Nephron (organoid): ENCODE measurements around the gene SMAD6.

Source experiments
- H3K27ac Mint-ChIP-seq, 3 experiments: 2 replicates each; pipeline ENCODE4 v1.8.0; 2020; ENCODE audit warnings: mixed read lengths in 3 of 3, mild to moderate bottlenecking in 2 of 3, moderate library complexity in 1 of 3
- H3K27me3 Mint-ChIP-seq: 2 replicates; pipeline ENCODE4 v1.8.0; 2021; ENCODE audit warnings: low read depth, mild to moderate bottlenecking, moderate library complexity, mixed read lengths
- H3K36me3 Mint-ChIP-seq: 2 replicates; pipeline ENCODE4 v1.8.0; 2020; ENCODE audit warnings: low read depth, mixed read lengths
- H3K4me1 Mint-ChIP-seq: 2 replicates; pipeline ENCODE4 v1.8.0; 2020; ENCODE audit warnings: mixed read lengths
- H3K4me3 Mint-ChIP-seq, 3 experiments: 2 replicates each; pipeline ENCODE4 v1.8.0; 2020; ENCODE audit warnings: mild to moderate bottlenecking in 3 of 3, mixed read lengths in 3 of 3, moderate library complexity in 2 of 3
- H3K9me3 Mint-ChIP-seq: 2 replicates; pipeline ENCODE4 v1.8.0; 2020; ENCODE audit warnings: mixed read lengths
- CTCF ChIP-seq, 3 experiments: fragments of 200-600 bp; sonication (generic); IDR thresholded peaks; one replicate each; pipeline ENCODE4 v1.5.0; 2021; ENCODE audit warnings: antibody characterized with exemption in 3 of 3; ENCODE audit not compliant: unreplicated experiment in 3 of 3

The SMAD6 gene

GRCh38 chr15:66747223-66747622, 45.2 kb downstream of the SMAD6 start:
- Mint-ChIP-seq H3K4me3 (no peak overlapping the region), H3K27ac (peak overlapping the region; percentile 72 to 94 (median 84)), H3K4me1 (peaks cover 68% of the 10 kb centered on the region), H3K9me3 (no peaks in the 10 kb centered on the region), H3K27me3 (no peaks in the 10 kb centered on the region), H3K36me3 (peaks cover 14% of the 10 kb centered on the region)
- no peak for TF ChIP-seq CTCF (IDR thresholded peaks at IDR 0.05; ENCODE audit: unreplicated experiment in 3 of 3)

DNA sequence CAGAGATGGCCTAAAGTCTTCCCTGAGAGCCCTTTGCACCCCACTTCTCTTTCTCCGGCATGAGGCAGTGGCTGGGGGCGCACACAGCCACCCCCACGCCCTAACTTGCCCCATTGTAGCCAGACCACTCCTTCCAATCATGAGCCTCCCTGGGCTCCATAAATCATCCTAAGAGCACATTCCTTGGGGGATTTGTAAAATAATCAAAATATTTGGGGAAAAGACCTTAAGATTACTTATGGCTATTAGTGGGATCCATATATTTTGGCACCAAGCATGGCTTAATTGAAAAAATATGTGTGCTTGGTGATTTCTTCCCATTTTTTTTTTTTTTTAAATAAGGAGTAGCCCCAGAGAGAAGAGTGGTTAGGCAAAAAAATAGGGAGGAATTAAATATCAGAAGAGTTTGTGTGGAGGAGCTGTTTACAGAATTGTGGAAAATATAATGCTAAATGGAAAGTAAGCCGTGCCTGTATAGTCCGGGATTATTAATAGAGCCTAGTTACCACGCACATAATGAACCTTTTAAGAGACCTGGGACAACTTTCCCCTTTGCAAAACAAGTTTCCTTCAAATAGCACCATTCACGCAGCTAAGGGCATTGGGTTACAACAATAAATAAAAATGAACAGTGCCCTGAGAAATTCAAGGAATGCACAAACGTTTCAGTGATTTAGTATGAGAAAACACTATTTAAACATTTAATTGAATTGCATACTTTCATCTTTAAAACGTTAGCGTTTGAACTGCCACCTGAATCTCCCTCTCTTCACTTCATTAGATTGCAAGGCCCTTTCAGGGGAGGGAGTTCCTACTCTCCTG, 46.1 kb downstream of the SMAD6 start:
- TF ChIP-seq CTCF (IDR thresholded peaks at IDR 0.05; ENCODE audit: unreplicated experiment in 3 of 3), result no peak
- Mint-ChIP-seq H3K27me3 (no peaks in the 10 kb centered on the region), H3K9me3 (no peaks in the 10 kb centered on the region), H3K4me3 (peak overlapping the region; percentile 36 to 61 (median 37)), H3K27ac (peak overlapping the region; percentile 84 to 94 (median 90)), H3K36me3 (peaks cover 19% of the 10 kb centered on the region), H3K4me1 (peaks cover 69% of the 10 kb centered on the region)

DNA sequence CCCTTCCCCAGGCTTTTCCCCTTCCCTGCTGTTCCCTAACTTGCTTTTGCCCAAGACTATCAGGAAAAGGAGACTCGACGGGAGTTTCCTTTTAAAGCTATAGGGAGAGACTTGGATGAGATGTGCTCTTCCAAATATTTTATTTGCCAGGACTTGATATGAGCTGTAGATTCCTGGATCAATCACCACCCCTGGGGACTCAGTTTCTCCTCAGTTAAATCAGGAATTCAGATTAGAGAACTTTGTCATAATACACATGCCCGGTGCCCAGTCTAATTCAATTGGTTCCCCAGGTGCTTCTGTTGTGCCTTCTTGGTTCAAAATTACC, 46.6 kb downstream of the SMAD6 start:
- H3K4me1 Mint-ChIP-seq, result peaks cover 70% of the 10 kb centered on the region

GRCh38 chr15:66749841-66750575, 48.0 kb downstream of the SMAD6 start:
- H3K4me1 Mint-ChIP-seq, result peaks cover 74% of the 10 kb centered on the region
- peaks cover 36% of the 10 kb centered on the region for H3K36me3 Mint-ChIP-seq
- H3K27ac Mint-ChIP-seq, result peak overlapping the region; percentile 65 to 84 (median 71)
- peaks cover 2% of the 10 kb centered on the region for H3K9me3 Mint-ChIP-seq
- TF ChIP-seq CTCF (IDR thresholded peaks at IDR 0.05; ENCODE audit: unreplicated experiment in 3 of 3), result no peak
- no peak overlapping the region for H3K4me3 Mint-ChIP-seq
- no peaks in the 10 kb centered on the region for H3K27me3 Mint-ChIP-seq

More for the DNA sequence above, 46.6 kb downstream of the SMAD6 start:
- Mint-ChIP-seq H3K36me3 (peaks cover 23% of the 10 kb centered on the region), H3K27ac (peak overlapping the region; percentile 84 to 94 (median 90)), H3K27me3 (no peaks in the 10 kb centered on the region), H3K9me3 (no peaks in the 10 kb centered on the region), H3K4me3 (peak overlapping the region in 1 of 3 experiments; percentile 37)
- no peak for TF ChIP-seq CTCF (IDR thresholded peaks at IDR 0.05; ENCODE audit: unreplicated experiment in 3 of 3)

GRCh38 chr15:66750609-66751008, 48.6 kb downstream of the SMAD6 start:
- Mint-ChIP-seq H3K27me3 (no peaks in the 10 kb centered on the region), H3K4me3 (no peak overlapping the region), H3K4me1 (peaks cover 71% of the 10 kb centered on the region), H3K9me3 (peaks cover 5% of the 10 kb centered on the region), H3K27ac (peak overlapping the region; percentile 65 to 84 (median 71)), H3K36me3 (peaks cover 38% of the 10 kb centered on the region)
- no peak for TF ChIP-seq CTCF (IDR thresholded peaks at IDR 0.05; ENCODE audit: unreplicated experiment in 3 of 3)
